ENCODE data around the gene CBR3. TPM values are rescaled to one million over a fixed set of nuclear protein-coding genes. Genes with fewer than 3 reads are reported as not detected.

Gene CBR3
- total and polyA plus RNA-seq, 2 of the 4 experiments (the other 2 are of a cell fraction), result 13.4 to 15.4 TPM

GRCh38 chr21:36156339-36156814 lies 21.5 kb downstream of the CBR3 start:
- TF ChIP-seq POLR2A (IDR thresholded peaks at IDR 0.05; ENCODE audit: low read depth, low read length) (no peak; the same call in 1 of the 2 replicates), MAZ (IDR thresholded peaks at IDR 0.05; ENCODE audit: borderline replicate concordance, low read depth, low read length) (peak; percentile 60; the same call in 1 of the 2 replicates)
- Histone ChIP-seq H2AK9ac (replicated peaks; ENCODE audit: low read depth, low read length, poor library complexity) (peak overlapping the region; percentile 93), H3K4ac (ENCODE audit: low read depth, low read length) (no peak overlapping the region), H4K5ac (ENCODE audit: low read depth, low read length) (no peak overlapping the region), H3K56ac (ENCODE audit: extremely low read depth, insufficient read depth, low read length) (no peak overlapping the region), H3K18ac (ENCODE audit: low read depth, low read length) (no peak overlapping the region), H3K4me2 (ENCODE audit: low read depth, low read length) (no peak overlapping the region), H3K4me1 (ENCODE audit: control insufficient read depth, insufficient read depth, low read length) (peaks cover 4% of the 10 kb centered on the region), H2AFZ (replicated peaks; ENCODE audit: low read length, poor library complexity) (peak overlapping the region; percentile 97), H4K8ac (ENCODE audit: low read depth in 2 of 2, low read length in 2 of 2) (no peak overlapping the region), H3K4me3 (ENCODE audit: insufficient read depth, low read depth, low read length) (peak overlapping the region; percentile 88), H2BK15ac (ENCODE audit: low read depth, low read length) (no peak overlapping the region), H3K27ac (ENCODE audit: insufficient read depth, low read length) (no peak overlapping the region), H3K27me3 (ENCODE audit: control insufficient read depth, insufficient read depth, low read length) (no peaks in the 10 kb centered on the region), H3K9me3 (ENCODE audit: control insufficient read depth, insufficient read depth, low read length) (no peaks in the 10 kb centered on the region; the same call in 1 of the 2 replicates), H4K20me1 (ENCODE audit: insufficient read depth, low read length) (no peaks in the 10 kb centered on the region), H2BK120ac (ENCODE audit: low read depth, low read length) (no peak overlapping the region), H3K36me3 (ENCODE audit: control insufficient read depth, insufficient read depth, low read length) (no peaks in the 10 kb centered on the region), H3K23ac (ENCODE audit: low read depth, low read length) (no peak overlapping the region), H3K9me1 (ENCODE audit: insufficient read depth, low read length) (peaks cover 8% of the 10 kb centered on the region), H4K91ac (ENCODE audit: insufficient read depth, low read depth, low read length) (no peak overlapping the region), H2BK20ac (ENCODE audit: low read depth, low read length) (no peak overlapping the region), H3K9ac (ENCODE audit: low read depth, low read length) (no peak overlapping the region), H3K79me1 (ENCODE audit: low read depth in 1 of 2, low read length in 2 of 2) (peaks cover 16 to 34% of the 10 kb centered on the region in 2 experiments), H3K14ac (replicated peaks; ENCODE audit: low read depth, low read length) (no peak overlapping the region), H2AK5ac (ENCODE audit: low read depth, low read length) (no peak overlapping the region), H2BK5ac (ENCODE audit: low read depth, low read length, poor library complexity, severe bottlenecking) (no peak overlapping the region)
- in situ Hi-C loops (cut with MboI; ENCODE audit: low sequenced_read_pairs), result loop anchor here (10.0 kb wide), 1 partner anchor 48 kb away; no protein-coding TSS in a partner anchor
- intact Hi-C loops (cut with micrococcal nuclease), result loop anchor here (1.0 to 5.0 kb wide), 3 partner anchors 51 to 176 kb away; no protein-coding TSS in a partner anchor
- BruUV-seq (replicated peaks), result no TSS peak
- dilution Hi-C loops (cut with HindIII; ENCODE audit: low sequenced_read_pairs, unreplicated experiment), result no loop called here
- peak; percentile 98 for DNase-seq
- 1% methylated on average over 18 of the region's 43 CpGs; no CpG with 5 or more reads in 1 of the 2 experiments for WGBS, 2 experiments (ENCODE audit: extremely low coverage in 2 of 2, insufficient read length in 1 of 2)
- peak; percentile 96 for ATAC-seq (ENCODE audit: low read depth)
- CTCF ChIA-PET, result no interaction called here
- POLR2A ChIA-PET (ENCODE audit: unreplicated experiment), result interaction anchor here (0.5 to 0.6 kb wide), 2 partner anchors 20 to 130 kb away, joined by 3 to 4 read pairs; no protein-coding TSS in a partner anchor
